ENCODE data around the gene RAPGEF2.

Gene RAPGEF2

GRCh38 chr4:159284733-159285132 is 181.9 kb downstream of the RAPGEF2 start:
- H3K79me2 ChIP-seq (ENCODE audit: control insufficient read depth, low read length): no peaks in the 10 kb centered on the region
- no peak for TF ChIP-seq EZH2phosphoT487 (IDR thresholded peaks at IDR 0.05; ENCODE audit: borderline replicate concordance, low read length)
- TF ChIP-seq, protein P1, sequence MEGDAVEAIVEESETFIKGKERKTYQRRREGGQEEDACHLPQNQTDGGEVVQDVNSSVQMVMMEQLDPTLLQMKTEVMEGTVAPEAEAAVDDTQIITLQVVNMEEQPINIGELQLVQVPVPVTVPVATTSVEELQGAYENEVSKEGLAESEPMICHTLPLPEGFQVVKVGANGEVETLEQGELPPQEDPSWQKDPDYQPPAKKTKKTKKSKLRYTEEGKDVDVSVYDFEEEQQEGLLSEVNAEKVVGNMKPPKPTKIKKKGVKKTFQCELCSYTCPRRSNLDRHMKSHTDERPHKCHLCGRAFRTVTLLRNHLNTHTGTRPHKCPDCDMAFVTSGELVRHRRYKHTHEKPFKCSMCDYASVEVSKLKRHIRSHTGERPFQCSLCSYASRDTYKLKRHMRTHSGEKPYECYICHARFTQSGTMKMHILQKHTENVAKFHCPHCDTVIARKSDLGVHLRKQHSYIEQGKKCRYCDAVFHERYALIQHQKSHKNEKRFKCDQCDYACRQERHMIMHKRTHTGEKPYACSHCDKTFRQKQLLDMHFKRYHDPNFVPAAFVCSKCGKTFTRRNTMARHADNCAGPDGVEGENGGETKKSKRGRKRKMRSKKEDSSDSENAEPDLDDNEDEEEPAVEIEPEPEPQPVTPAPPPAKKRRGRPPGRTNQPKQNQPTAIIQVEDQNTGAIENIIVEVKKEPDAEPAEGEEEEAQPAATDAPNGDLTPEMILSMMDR (IDR thresholded peaks at IDR 0.05; ENCODE audit: low read depth, low read length, poor library complexity, severe bottlenecking): no peak
- no peaks in the 10 kb centered on the region for H4K20me1 ChIP-seq (ENCODE audit: control insufficient read depth, insufficient read depth, low read depth, low read length)
- H3K9me2 ChIP-seq (replicated peaks; ENCODE audit: control insufficient read depth, low read length): no peaks in the 10 kb centered on the region
- H3K4me3 ChIP-seq (ENCODE audit: low read length): no peak overlapping the region
- H3F3A ChIP-seq (ENCODE audit: control insufficient read depth, insufficient read depth): no peaks in the 10 kb centered on the region
- H3K4me1 ChIP-seq (ENCODE audit: control insufficient read depth, low read length): no peaks in the 10 kb centered on the region
- H3K27ac ChIP-seq (ENCODE audit: low read depth, low read length): no peak overlapping the region
- no peaks in the 10 kb centered on the region for H3K36me3 ChIP-seq (ENCODE audit: control insufficient read depth, low read length)
- H3K4me2 ChIP-seq (ENCODE audit: low read length): no peak overlapping the region
- no peaks in the 10 kb centered on the region for H3K27me3 ChIP-seq (ENCODE audit: control insufficient read depth, low read length)
- no peaks in the 10 kb centered on the region for H3K9me3 ChIP-seq (ENCODE audit: control insufficient read depth, insufficient read depth, low read length)

DNA sequence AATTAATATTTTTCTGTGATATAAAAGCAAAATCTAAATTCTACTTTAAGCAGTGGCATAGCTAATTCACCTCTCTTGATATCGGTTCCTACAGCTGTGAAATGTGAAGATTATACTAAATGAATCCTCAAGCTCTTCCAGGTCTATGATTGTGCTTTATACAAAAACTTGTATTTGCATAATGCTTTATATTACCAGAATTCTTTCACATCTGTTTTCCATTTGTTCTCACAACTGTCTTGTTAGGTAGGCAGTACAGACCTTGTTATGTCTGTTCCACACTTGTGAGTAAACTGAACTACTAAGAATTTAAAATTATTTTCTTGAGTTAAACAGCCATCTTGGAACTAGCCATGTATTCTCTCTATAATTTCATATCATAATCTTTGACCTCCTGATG is 184.9 kb downstream of the RAPGEF2 start:
- Histone ChIP-seq H3K79me2 (ENCODE audit: control insufficient read depth, low read length) (no peaks in the 10 kb centered on the region), H3K27me3 (ENCODE audit: control insufficient read depth, low read length) (no peaks in the 10 kb centered on the region), H3K4me3 (ENCODE audit: low read length) (no peak overlapping the region), H3K27ac (ENCODE audit: low read depth, low read length) (no peak overlapping the region), H3K9me3 (ENCODE audit: control insufficient read depth, insufficient read depth, low read length) (no peaks in the 10 kb centered on the region), H3K36me3 (ENCODE audit: control insufficient read depth, low read length) (no peaks in the 10 kb centered on the region), H4K20me1 (ENCODE audit: control insufficient read depth, insufficient read depth, low read depth, low read length) (no peaks in the 10 kb centered on the region), H3K4me1 (ENCODE audit: control insufficient read depth, low read length) (no peaks in the 10 kb centered on the region), H3F3A (ENCODE audit: control insufficient read depth, insufficient read depth) (no peaks in the 10 kb centered on the region), H3K9me2 (replicated peaks; ENCODE audit: control insufficient read depth, low read length) (no peaks in the 10 kb centered on the region), H3K4me2 (ENCODE audit: low read length) (no peak overlapping the region)
- TF ChIP-seq EZH2phosphoT487 (IDR thresholded peaks at IDR 0.05; ENCODE audit: borderline replicate concordance, low read length): no peak
- TF ChIP-seq, protein P1 (IDR thresholded peaks at IDR 0.05; ENCODE audit: low read depth, low read length, poor library complexity, severe bottlenecking): no peak

GRCh38 chr4:159289682-159290081 is 186.8 kb downstream of the RAPGEF2 start:
- H3K27ac ChIP-seq (ENCODE audit: low read depth, low read length): no peak overlapping the region
- no peak for TF ChIP-seq EZH2phosphoT487 (IDR thresholded peaks at IDR 0.05; ENCODE audit: borderline replicate concordance, low read length)
- TF ChIP-seq, protein P1 (IDR thresholded peaks at IDR 0.05; ENCODE audit: low read depth, low read length, poor library complexity, severe bottlenecking): no peak
- H3K4me3 ChIP-seq (ENCODE audit: low read length): no peak overlapping the region
- H3K36me3 ChIP-seq (ENCODE audit: control insufficient read depth, low read length): no peaks in the 10 kb centered on the region
- no peaks in the 10 kb centered on the region for H3K4me1 ChIP-seq (ENCODE audit: control insufficient read depth, low read length)
- no peaks in the 10 kb centered on the region for H3F3A ChIP-seq (ENCODE audit: control insufficient read depth, insufficient read depth)
- no peaks in the 10 kb centered on the region for H3K79me2 ChIP-seq (ENCODE audit: control insufficient read depth, low read length)
- no peak overlapping the region for H3K4me2 ChIP-seq (ENCODE audit: low read length)
- no peaks in the 10 kb centered on the region for H3K9me3 ChIP-seq (ENCODE audit: control insufficient read depth, insufficient read depth, low read length)
- no peaks in the 10 kb centered on the region for H3K27me3 ChIP-seq (ENCODE audit: control insufficient read depth, low read length)
- H3K9me2 ChIP-seq (replicated peaks; ENCODE audit: control insufficient read depth, low read length): no peaks in the 10 kb centered on the region
- H4K20me1 ChIP-seq (ENCODE audit: control insufficient read depth, insufficient read depth, low read depth, low read length): no peaks in the 10 kb centered on the region
